ENCODE results near the gene KDM5A.
"Not testable (repeated sequence)": the region's sequence is repeated elsewhere in the genome, so short reads cannot be mapped to it uniquely, and the experiment has no call there.

The KDM5A gene

DNA sequence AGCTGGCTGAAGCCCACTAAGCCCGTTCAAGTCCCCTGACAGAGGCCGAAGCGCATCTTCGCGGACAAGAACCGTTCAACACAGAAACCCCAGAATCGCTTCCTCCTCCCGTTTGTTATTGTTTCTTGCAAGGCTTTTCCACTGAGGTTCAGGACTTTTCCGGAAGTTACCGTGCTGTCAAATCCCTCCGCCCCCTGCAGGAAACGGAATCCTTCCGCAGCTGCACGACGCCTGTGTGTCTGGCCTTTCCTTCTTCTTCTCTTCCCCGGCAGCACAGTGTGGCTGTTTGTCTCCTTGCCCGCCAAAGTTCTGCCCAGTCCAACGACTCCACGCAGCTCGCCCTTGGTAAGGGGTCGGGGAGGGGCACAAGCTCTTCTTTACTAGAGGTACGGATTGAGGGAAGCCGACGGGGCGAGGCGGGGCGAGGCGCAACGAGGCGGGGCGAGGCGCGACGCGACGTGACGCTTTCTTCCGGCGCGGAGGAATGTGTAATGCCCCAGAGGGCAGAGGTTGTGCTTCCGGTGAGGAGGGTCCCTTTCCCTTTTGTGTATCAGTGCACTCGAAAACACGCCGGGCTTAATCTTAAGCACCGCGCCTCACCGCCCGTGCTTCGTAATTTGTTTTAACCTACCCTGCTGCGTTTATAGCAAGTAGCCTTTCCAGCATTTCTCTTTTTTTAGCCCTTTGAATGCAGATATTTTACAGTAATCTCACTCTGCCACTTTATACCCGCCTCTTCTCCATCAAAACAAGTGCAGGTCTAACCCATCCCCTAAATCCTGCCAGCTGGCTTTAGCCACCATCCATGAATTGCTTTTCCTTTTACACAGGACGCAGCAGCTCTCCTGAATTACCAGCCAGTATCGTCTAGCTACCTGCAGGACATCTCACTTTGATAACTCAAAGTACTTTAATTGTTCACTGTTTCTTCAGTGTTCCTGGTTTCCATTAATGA is at the start of gene KDM5A:
KDM5A (minus strand) TSS at position 179 of the 955 bp plus-strand sequence. CDS start 229 bp downstream, outside the sequence.
- TF ChIP-seq CTCF (IDR thresholded peaks at IDR 0.05; ENCODE audit: extremely low read depth, insufficient read depth, missing control alignments) = no peak
- in situ Hi-C loops (cut with MboI; ENCODE audit: low pct_unique_long_range_greater_than_20kb, low sequenced_read_pairs, unreplicated experiment) = no loop called here
- DNase-seq (ENCODE audit: low spot score) = peak; percentile 92

- in situ Hi-C loops (cut with MboI; ENCODE audit: low pct_unique_long_range_greater_than_20kb, low sequenced_read_pairs, unreplicated experiment); DNase-seq (ENCODE audit: low spot score): not testable (repeated sequence)
These were observed 46.6 kb upstream of the KDM5A start for GRCh38 chr12:435737-436136.

- no peak for TF ChIP-seq CTCF (IDR thresholded peaks at IDR 0.05; ENCODE audit: extremely low read depth, insufficient read depth, missing control alignments)
- DNase-seq (ENCODE audit: low spot score) = no peak
- in situ Hi-C loops (cut with MboI; ENCODE audit: low pct_unique_long_range_greater_than_20kb, low sequenced_read_pairs, unreplicated experiment) = no loop called here
These were observed 33.4 kb upstream of the KDM5A start for GRCh38 chr12:422526-422925.

DNA sequence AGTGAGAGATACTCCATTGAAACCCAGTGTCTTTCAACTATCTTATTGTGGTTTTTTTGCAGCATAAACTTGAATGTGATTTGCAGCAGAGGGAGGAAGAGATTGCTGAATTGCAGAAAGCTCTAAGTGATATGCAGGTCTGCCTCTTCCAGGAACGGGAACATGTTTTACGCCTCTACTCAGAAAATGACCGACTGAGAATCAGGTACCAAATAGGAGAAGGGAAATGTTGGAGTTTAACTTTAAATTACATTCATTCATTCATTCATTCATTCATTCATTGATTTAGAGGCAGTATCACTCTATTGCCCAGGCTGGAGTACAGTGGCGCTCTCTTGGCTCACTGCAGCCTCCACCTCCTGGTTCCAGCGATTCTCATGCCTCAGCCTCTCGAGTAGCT is 29.3 kb upstream of the KDM5A start:
- in situ Hi-C loops (cut with MboI; ENCODE audit: low pct_unique_long_range_greater_than_20kb, low sequenced_read_pairs, unreplicated experiment) = no loop called here
- TF ChIP-seq CTCF (IDR thresholded peaks at IDR 0.05; ENCODE audit: extremely low read depth, insufficient read depth, missing control alignments) = no peak
- no peak for DNase-seq (ENCODE audit: low spot score)

GRCh38 chr12:414859-415258 is 25.7 kb upstream of the KDM5A start:
- DNase-seq (ENCODE audit: low spot score) = no peak
- in situ Hi-C loops (cut with MboI; ENCODE audit: low pct_unique_long_range_greater_than_20kb, low sequenced_read_pairs, unreplicated experiment) = no loop called here
- TF ChIP-seq CTCF (IDR thresholded peaks at IDR 0.05; ENCODE audit: extremely low read depth, insufficient read depth, missing control alignments) = no peak

DNA sequence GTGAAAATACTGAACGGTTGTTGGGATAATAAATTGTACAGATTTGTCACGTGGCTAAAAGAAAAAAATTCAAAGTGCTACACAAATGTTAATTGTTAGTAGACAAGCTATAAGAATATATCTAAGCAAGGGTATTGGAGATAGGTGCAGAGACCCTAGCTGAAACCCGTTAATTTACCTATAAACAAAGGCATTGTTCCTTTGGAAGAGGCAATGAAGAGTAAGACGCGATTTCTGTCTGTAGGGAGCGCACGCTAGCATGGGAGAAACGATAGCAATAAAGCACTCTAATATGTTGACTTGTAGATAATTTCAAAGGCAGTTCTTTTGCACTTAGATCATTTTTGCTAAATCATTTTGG is 12.9 kb upstream of the KDM5A start:
- TF ChIP-seq CTCF (IDR thresholded peaks at IDR 0.05; ENCODE audit: extremely low read depth, insufficient read depth, missing control alignments) = peak; percentile 36
- in situ Hi-C loops (cut with MboI; ENCODE audit: low pct_unique_long_range_greater_than_20kb, low sequenced_read_pairs, unreplicated experiment) = no loop called here
- no peak for DNase-seq (ENCODE audit: low spot score)

- peak; percentile 90 for DNase-seq (ENCODE audit: low spot score)
- TF ChIP-seq CTCF (IDR thresholded peaks at IDR 0.05; ENCODE audit: extremely low read depth, insufficient read depth, missing control alignments) = no peak
- in situ Hi-C loops (cut with MboI; ENCODE audit: low pct_unique_long_range_greater_than_20kb, low sequenced_read_pairs, unreplicated experiment) = no loop called here
These were observed 12.3 kb upstream of the KDM5A start, which contains the start of gene CCDC77 for GRCh38 chr12:401235-402028. TSS of gene CCDC77 (plus strand) at chr12:401644. CDS start at chr12:409384, 7,740 bp downstream.
